Spinal cord (tissue), 10 donors: ENCODE measurements around the gene FAM186B. TPM values are rescaled to one million over a fixed set of nuclear protein-coding genes. Genes with fewer than 3 reads are reported as not detected.

Experiments
- DNase-seq, 6 donors: peaks; one replicate each; pipeline versions ENCODE4 v3.0.0 to v3.0.0-alpha.2; 2013 to 2015; ENCODE audit warnings: low spot score in 6 of 6, low read depth in 4 of 6
- H3K27ac ChIP-seq: one replicate; pipeline ENCODE4 v1.5.1; 2013; ENCODE audit warnings: low read depth, low read length, control low read depth
- H3K27me3 ChIP-seq: one replicate; pipeline ENCODE4 v1.6.1; 2013; ENCODE audit warnings: low read length; ENCODE audit not compliant: control insufficient read depth, insufficient read depth
- H3K36me3 ChIP-seq: one replicate; pipeline ENCODE4 v1.6.1; 2013; ENCODE audit warnings: low read length; ENCODE audit not compliant: control insufficient read depth, insufficient read depth
- H3K4me1 ChIP-seq: one replicate; pipeline ENCODE4 v1.6.1; 2013; ENCODE audit warnings: low read length; ENCODE audit not compliant: control insufficient read depth, insufficient read depth
- H3K4me3 ChIP-seq: one replicate; pipeline ENCODE4 v1.5.1; 2013; ENCODE audit warnings: low read depth, low read length, control low read depth
- H3K9me3 ChIP-seq: one replicate; pipeline ENCODE4 v1.6.1; 2013; ENCODE audit warnings: low read length; ENCODE audit not compliant: control insufficient read depth, insufficient read depth
- WGBS: methylation state at CpG from one replicate; pipeline ENCODE4 v1.1.5; 2013; ENCODE audit warnings: missing lambda C conversion rate; ENCODE audit not compliant: insufficient coverage; 5-methylcytosine and 5-hydroxymethylcytosine counted together
- polyA plus RNA-seq, 2 donors: library from polyadenylated mRNA; unstranded; fragments of 120-200 nt; gene quantifications; one replicate each; pipeline ENCODE4 v1.2.1, GENCODE V29; 2013; ENCODE audit not compliant: insufficient read length in 2 of 2
- total RNA-seq, 2 donors: library from RNA; depleted of rRNA in 1 of 2; stranded (reverse); fragments of 120-200 nt in 1 of 2; fragments of >200 nt in 1 of 2; gene quantifications; one replicate each; pipeline versions ENCODE4 v1.2.3 to v1.2.4, GENCODE V29; 2013 to 2014
- donor health status: healthy.

Gene FAM186B
- total and polyA plus RNA-seq, 4 donors, result 0.10 to 3.4 (median 0.46) TPM

GRCh38 chr12:49635656-49636055 lies 30.2 kb upstream of the FAM186B start:
- 100% methylated on average over 4 of the region's 4 CpGs for WGBS
- H3K27me3 ChIP-seq, result no peaks in the 10 kb centered on the region
- H3K27ac ChIP-seq, result no peak overlapping the region
- peaks cover 20% of the 10 kb centered on the region for H3K4me1 ChIP-seq
- peaks cover 55% of the 10 kb centered on the region for H3K36me3 ChIP-seq
- H3K9me3 ChIP-seq, result no peaks in the 10 kb centered on the region
- no peak overlapping the region for H3K4me3 ChIP-seq
- DNase-seq, result no peak

GRCh38 chr12:49635036-49635435 lies 29.6 kb upstream of the FAM186B start:
- WGBS, result 89% methylated on average over 6 of the region's 9 CpGs
- Histone ChIP-seq H3K27me3 (no peaks in the 10 kb centered on the region), H3K27ac (no peak overlapping the region), H3K4me1 (peaks cover 20% of the 10 kb centered on the region), H3K9me3 (no peaks in the 10 kb centered on the region), H3K36me3 (peaks cover 59% of the 10 kb centered on the region), H3K4me3 (no peak overlapping the region)
- DNase-seq, result no peak

- H3K4me3 ChIP-seq, result no peak overlapping the region
- H3K9me3 ChIP-seq, result no peaks in the 10 kb centered on the region
- H3K36me3 ChIP-seq, result peaks cover 59% of the 10 kb centered on the region
- no peak for DNase-seq
- WGBS, result 100% methylated on average over 2 of the region's 2 CpGs
- no peaks in the 10 kb centered on the region for H3K27me3 ChIP-seq
- H3K4me1 ChIP-seq, result peaks cover 20% of the 10 kb centered on the region
- no peak overlapping the region for H3K27ac ChIP-seq
Observed at GRCh38 chr12:49633703-49634345, 28.4 kb upstream of the FAM186B start.

- 98% methylated on average over 6 of the region's 8 CpGs for WGBS
Observed at GRCh38 chr12:49632986-49633702, 27.7 kb upstream of the FAM186B start.

GRCh38 chr12:49632401-49632800 lies 27.0 kb upstream of the FAM186B start:
- no peaks in the 10 kb centered on the region for H3K27me3 ChIP-seq
- H3K9me3 ChIP-seq, result no peaks in the 10 kb centered on the region
- 95% methylated on average over 7 of the region's 9 CpGs for WGBS
- H3K27ac ChIP-seq, result no peak overlapping the region
- peaks cover 16% of the 10 kb centered on the region for H3K4me1 ChIP-seq
- H3K36me3 ChIP-seq, result peaks cover 57% of the 10 kb centered on the region
- H3K4me3 ChIP-seq, result no peak overlapping the region
- no peak for DNase-seq

More at GRCh38 chr12:49632986-49633702, 27.7 kb upstream of the FAM186B start:
- Histone ChIP-seq H3K27me3 (no peaks in the 10 kb centered on the region), H3K4me3 (no peak overlapping the region), H3K9me3 (no peaks in the 10 kb centered on the region), H3K36me3 (peaks cover 59% of the 10 kb centered on the region), H3K27ac (no peak overlapping the region), H3K4me1 (peaks cover 20% of the 10 kb centered on the region)
- DNase-seq, result no peak

GRCh38 chr12:49631336-49631907 lies 26.0 kb upstream of the FAM186B start:
- Histone ChIP-seq H3K4me3 (no peak overlapping the region), H3K27me3 (no peaks in the 10 kb centered on the region), H3K4me1 (peaks cover 7% of the 10 kb centered on the region), H3K36me3 (peaks cover 52% of the 10 kb centered on the region), H3K9me3 (no peaks in the 10 kb centered on the region), H3K27ac (no peak overlapping the region)
- no peak for DNase-seq
- 96% methylated on average over 3 of the region's 6 CpGs for WGBS

- Histone ChIP-seq H3K27ac (no peak overlapping the region), H3K9me3 (no peaks in the 10 kb centered on the region), H3K4me3 (no peak overlapping the region), H3K36me3 (peaks cover 21% of the 10 kb centered on the region), H3K27me3 (no peaks in the 10 kb centered on the region), H3K4me1 (peaks cover 5% of the 10 kb centered on the region)
- DNase-seq, result no peak
- 89% methylated on average over 2 of the region's 3 CpGs for WGBS
Observed at GRCh38 chr12:49627752-49628360, 22.4 kb upstream of the FAM186B start.

GRCh38 chr12:49626836-49627235 lies 21.4 kb upstream of the FAM186B start:
- no peak for DNase-seq
- H3K4me3 ChIP-seq, result no peak overlapping the region
- WGBS, result no CpG with 5 or more reads among the region's 1 CpG
- H3K36me3 ChIP-seq, result peaks cover 12% of the 10 kb centered on the region
- H3K9me3 ChIP-seq, result no peaks in the 10 kb centered on the region
- H3K27ac ChIP-seq, result no peak overlapping the region
- peaks cover 15% of the 10 kb centered on the region for H3K4me1 ChIP-seq
- H3K27me3 ChIP-seq, result no peaks in the 10 kb centered on the region

- Histone ChIP-seq H3K4me3 (no peak overlapping the region), H3K36me3 (peaks cover 6% of the 10 kb centered on the region), H3K27ac (no peak overlapping the region), H3K4me1 (peaks cover 19% of the 10 kb centered on the region), H3K9me3 (no peaks in the 10 kb centered on the region), H3K27me3 (no peaks in the 10 kb centered on the region)
- DNase-seq, result no peak
- 95% methylated on average over 5 of the region's 6 CpGs for WGBS
Observed at GRCh38 chr12:49626169-49626835, 20.9 kb upstream of the FAM186B start.
